CD14-positive monocyte (primary cell): ENCODE data around the gene ME1. TPM values are rescaled to one million over a fixed set of nuclear protein-coding genes. Genes with fewer than 3 reads are reported as not detected.

Experiments
- DNase-seq, 3 donors: peaks; one replicate each; pipeline ENCODE4 v3.0.0-alpha.2; 2011 to 2022
- H2AFZ ChIP-seq: 2 replicates; pipeline ENCODE4 v1.6.0; 2012; ENCODE audit warnings: mild to moderate bottlenecking, low read depth, low read length, inconsistent platforms; ENCODE audit not compliant: insufficient read depth, poor library complexity, severe bottlenecking
- H3K27ac ChIP-seq, 2 donors: 1 replicate in 1 of 2; 2 replicates in 1 of 2; pipeline ENCODE4 v1.5.1; 2012 to 2013; ENCODE audit warnings: low read length in 2 of 2, control low read depth in 1 of 2, inconsistent platforms in 1 of 2, low read depth in 1 of 2, mild to moderate bottlenecking in 1 of 2
- H3K27me3 ChIP-seq, 2 donors: one replicate each; pipeline versions ENCODE4 v1.6.0 to v1.6.1; 2011 to 2013; ENCODE audit warnings: low read length in 2 of 2; ENCODE audit not compliant: control insufficient read depth in 2 of 2, insufficient read depth in 2 of 2
- H3K36me3 ChIP-seq, 2 donors: replicated peaks in 1 of 2; 1 replicate in 1 of 2; 2 replicates in 1 of 2; pipeline versions ENCODE4 v1.5.1 to v1.6.1; 2012 to 2013; ENCODE audit warnings: low read length in 2 of 2, control low read depth in 1 of 2, inconsistent platforms in 1 of 2, mild to moderate bottlenecking in 1 of 2; ENCODE audit not compliant: insufficient read depth in 2 of 2, control insufficient read depth in 1 of 2
- H3K4me1 ChIP-seq, 2 donors: 1 replicate in 1 of 2; 2 replicates in 1 of 2; pipeline versions ENCODE4 v1.5.1 to v1.6.1; 2012 to 2013; ENCODE audit warnings: low read length in 2 of 2, control low read depth in 1 of 2, inconsistent platforms in 1 of 2, mild to moderate bottlenecking in 1 of 2, moderate library complexity in 1 of 2; ENCODE audit not compliant: insufficient read depth in 2 of 2, control insufficient read depth in 1 of 2
- H3K4me2 ChIP-seq: replicated peaks from 2 replicates; pipeline ENCODE3; 2012; ENCODE audit warnings: low read length, moderate library complexity, mild to moderate bottlenecking; ENCODE audit not compliant: poor library complexity, severe bottlenecking; ENCODE audit errors: extremely low read depth
- H3K4me3 ChIP-seq, 3 experiments: fragments of 200-600 bp in 1 of 3; sonication (generic) in 1 of 3; replicated peaks in 1 of 3; 1 replicate in 2 of 3; 2 replicates in 1 of 3; pipeline ENCODE4 v1.5.1; 2011 to 2013; ENCODE audit warnings: low read length in 3 of 3, mild to moderate bottlenecking in 3 of 3, control low read depth in 2 of 3, low read depth in 2 of 3, inconsistent platforms in 1 of 3, moderate library complexity in 1 of 3
- H3K79me2 ChIP-seq: 2 replicates; pipeline ENCODE4 v1.6.0; 2012; ENCODE audit warnings: mild to moderate bottlenecking, control low read depth, inconsistent platforms, low read length, moderate library complexity; ENCODE audit not compliant: insufficient read depth
- H3K9ac ChIP-seq: 2 replicates; pipeline ENCODE4 v1.6.0; 2017; ENCODE audit warnings: low read length, mild to moderate bottlenecking; ENCODE audit not compliant: insufficient read depth, poor library complexity, severe bottlenecking
- H3K9me3 ChIP-seq, 2 donors: replicated peaks in 1 of 2; 1 replicate in 1 of 2; 2 replicates in 1 of 2; pipeline versions ENCODE4 v1.5.1 to v1.6.1; 2012 to 2013; ENCODE audit warnings: low read length in 2 of 2, control low read depth in 1 of 2; ENCODE audit not compliant: control insufficient read depth in 1 of 2, insufficient read depth in 1 of 2
- H4K20me1 ChIP-seq: 2 replicates; pipeline ENCODE4 v1.6.0; 2012; ENCODE audit warnings: mild to moderate bottlenecking, low read length, control low read depth, moderate library complexity; ENCODE audit not compliant: insufficient read depth
- H3K27ac Mint-ChIP-seq, 7 donors: one replicate each; pipeline ENCODE4 v1.8.0; 2020; ENCODE audit warnings: mild to moderate bottlenecking in 7 of 7, mixed read lengths in 7 of 7, moderate library complexity in 6 of 7, inconsistent platforms in 2 of 7
- H3K27me3 Mint-ChIP-seq, 3 donors: one replicate each; pipeline ENCODE4 v1.8.0; 2021 to 2022; ENCODE audit warnings: low read depth in 3 of 3, mild to moderate bottlenecking in 3 of 3, mixed read lengths in 3 of 3, moderate library complexity in 3 of 3, inconsistent platforms in 1 of 3
- H3K36me3 Mint-ChIP-seq, 2 donors: one replicate each; pipeline ENCODE4 v1.8.0; 2020; ENCODE audit warnings: mixed read lengths in 2 of 2, inconsistent platforms in 1 of 2, mild to moderate bottlenecking in 1 of 2
- H3K4me1 Mint-ChIP-seq: one replicate; pipeline ENCODE4 v1.8.0; 2020; ENCODE audit warnings: mild to moderate bottlenecking, mixed read lengths
- H3K4me3 Mint-ChIP-seq, 2 donors: one replicate each; pipeline ENCODE4 v1.8.0; 2020; ENCODE audit warnings: mild to moderate bottlenecking in 2 of 2, mixed read lengths in 2 of 2, moderate library complexity in 1 of 2
- H3K9me3 Mint-ChIP-seq, 7 donors: one replicate each; pipeline ENCODE4 v1.8.0; 2020 to 2022; ENCODE audit warnings: mixed read lengths in 7 of 7, mild to moderate bottlenecking in 6 of 7, moderate library complexity in 6 of 7, inconsistent platforms in 2 of 7
- WGBS: methylation state at CpG from one replicate; pipeline ENCODE4 v1.1.5; 2013; ENCODE audit warnings: missing lambda C conversion rate; ENCODE audit not compliant: insufficient coverage; 5-methylcytosine and 5-hydroxymethylcytosine counted together
- intact Hi-C, 2 donors: fragments of 100-400 bp; cut with micrococcal nuclease; formaldehyde crosslinking; loops; one replicate each; pipeline versions ENCODE4 v1.15.0 to v1.15.1; 2023
- polyA plus RNA-seq, 3 donors: library from polyadenylated mRNA; depleted of rRNA in 1 of 3; unstranded in 2 of 3; stranded (reverse) in 1 of 3; fragments of 300-500 nt in 2 of 3; fragments of >200 nt in 1 of 3; fragmentation: Illumina TruSeq in 2 of 3; gene quantifications; 1 replicate in 2 of 3; 2 replicates in 1 of 3; pipeline ENCODE4 v1.2.3, GENCODE V29; 2012 to 2021
- TF ChIP-seq, protein P1 (sequence below): fragments of 200-600 bp; IDR thresholded peaks from one replicate; pipeline ENCODE4 v1.8.0; 2022; ENCODE audit warnings: antibody characterized with exemption, mild to moderate bottlenecking

ME1 gene
- polyA plus RNA-seq, 3 donors, result 1.3 to 4.0 (median 2.1) TPM

DNA sequence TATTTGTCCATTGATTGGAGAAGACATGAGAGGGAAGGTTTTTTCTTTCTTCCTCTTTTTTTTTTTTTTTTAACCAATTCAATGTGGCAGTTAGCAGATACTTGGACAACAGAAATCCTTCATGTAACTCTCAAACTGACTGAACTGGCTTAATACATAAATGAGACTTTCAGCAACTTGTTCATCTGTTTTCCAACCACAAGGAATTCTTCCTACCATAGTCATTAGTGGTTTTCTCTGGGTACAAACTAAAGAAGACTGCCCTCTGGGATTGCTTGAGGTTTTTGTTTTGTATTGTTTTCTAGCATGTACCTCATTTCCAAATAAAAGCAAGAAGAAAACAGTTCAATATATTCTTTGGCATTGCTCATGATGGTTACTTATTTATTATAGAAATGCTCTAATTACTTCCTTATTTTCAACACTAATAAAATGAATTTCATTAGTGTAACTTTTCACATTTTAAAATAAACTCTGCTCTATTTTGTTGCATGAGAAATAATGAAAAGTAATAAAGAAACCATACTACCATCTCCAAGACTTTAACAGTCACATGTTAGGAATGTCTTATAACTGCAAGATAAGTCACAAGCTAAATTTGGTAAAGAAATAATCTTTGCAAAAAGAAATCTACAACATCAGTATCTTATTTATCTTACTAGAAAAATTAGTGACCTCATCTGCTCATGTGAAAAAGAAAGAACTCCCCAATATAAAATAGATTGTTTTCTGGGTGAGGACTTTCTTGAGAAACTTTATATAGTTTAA is 52.0 kb downstream of the ME1 start:
- Histone ChIP-seq H3K79me2 (no peaks in the 10 kb centered on the region), H2AFZ (no peak overlapping the region), H3K4me3 (no peak overlapping the region), H3K36me3 (no peaks in the 10 kb centered on the region), H3K4me2 (no peak overlapping the region), H3K27me3 (no peaks in the 10 kb centered on the region), H3K27ac (no peak overlapping the region), H4K20me1 (no peaks in the 10 kb centered on the region), H3K4me1 (no peaks in the 10 kb centered on the region), H3K9ac (no peak overlapping the region), H3K9me3 (no peaks in the 10 kb centered on the region)
- Mint-ChIP-seq H3K9me3 (peaks cover 0 to 2% (median 0%) of the 10 kb centered on the region in 7 donors), H3K27ac (no peak overlapping the region), H3K4me1 (no peaks in the 10 kb centered on the region), H3K36me3 (no peaks in the 10 kb centered on the region), H3K4me3 (no peak overlapping the region), H3K27me3 (peaks cover 0 to 3% (median 1%) of the 10 kb centered on the region in 3 donors)
- intact Hi-C loops, result no loop called here
- DNase-seq, result no peak
- TF ChIP-seq, protein P1, sequence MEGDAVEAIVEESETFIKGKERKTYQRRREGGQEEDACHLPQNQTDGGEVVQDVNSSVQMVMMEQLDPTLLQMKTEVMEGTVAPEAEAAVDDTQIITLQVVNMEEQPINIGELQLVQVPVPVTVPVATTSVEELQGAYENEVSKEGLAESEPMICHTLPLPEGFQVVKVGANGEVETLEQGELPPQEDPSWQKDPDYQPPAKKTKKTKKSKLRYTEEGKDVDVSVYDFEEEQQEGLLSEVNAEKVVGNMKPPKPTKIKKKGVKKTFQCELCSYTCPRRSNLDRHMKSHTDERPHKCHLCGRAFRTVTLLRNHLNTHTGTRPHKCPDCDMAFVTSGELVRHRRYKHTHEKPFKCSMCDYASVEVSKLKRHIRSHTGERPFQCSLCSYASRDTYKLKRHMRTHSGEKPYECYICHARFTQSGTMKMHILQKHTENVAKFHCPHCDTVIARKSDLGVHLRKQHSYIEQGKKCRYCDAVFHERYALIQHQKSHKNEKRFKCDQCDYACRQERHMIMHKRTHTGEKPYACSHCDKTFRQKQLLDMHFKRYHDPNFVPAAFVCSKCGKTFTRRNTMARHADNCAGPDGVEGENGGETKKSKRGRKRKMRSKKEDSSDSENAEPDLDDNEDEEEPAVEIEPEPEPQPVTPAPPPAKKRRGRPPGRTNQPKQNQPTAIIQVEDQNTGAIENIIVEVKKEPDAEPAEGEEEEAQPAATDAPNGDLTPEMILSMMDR, result no peak

DNA sequence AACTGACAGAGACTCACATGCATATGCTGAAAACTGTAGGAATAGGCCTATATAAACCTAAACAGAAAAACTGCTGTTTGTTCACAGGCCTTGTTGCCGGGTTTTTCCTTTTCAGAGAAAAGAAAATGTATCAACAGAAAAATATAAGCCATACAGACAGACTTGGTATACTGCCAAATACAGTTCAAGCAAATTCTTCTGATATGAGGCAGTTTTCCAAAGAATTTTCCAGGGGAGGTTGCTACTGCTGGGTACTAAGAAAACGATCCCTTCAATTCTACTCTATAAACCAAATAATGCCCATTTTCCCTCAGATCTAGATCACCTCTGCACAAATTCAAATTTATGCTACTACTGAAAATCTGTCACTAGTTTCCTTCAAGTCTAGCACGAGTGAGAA is 59.4 kb downstream of the ME1 start:
- no peaks in the 10 kb centered on the region for H3K4me1 ChIP-seq
- Mint-ChIP-seq H3K4me1 (no peaks in the 10 kb centered on the region), H3K4me3 (no peak overlapping the region), H3K9me3 (peaks cover 0 to 4% (median 0%) of the 10 kb centered on the region in 7 donors), H3K27me3 (peaks cover 0 to 2% (median 1%) of the 10 kb centered on the region in 3 donors), H3K36me3 (no peaks in the 10 kb centered on the region), H3K27ac (no peak overlapping the region)
- no peaks in the 10 kb centered on the region for H3K9me3 ChIP-seq
- WGBS, result no CpG with 5 or more reads among the region's 3 CpGs
- H2AFZ ChIP-seq, result no peak overlapping the region
- intact Hi-C loops, result no loop called here
- no peak overlapping the region for H3K27ac ChIP-seq
- H3K79me2 ChIP-seq, result no peaks in the 10 kb centered on the region
- DNase-seq, result no peak
- no peak overlapping the region for H3K9ac ChIP-seq
- no peak overlapping the region for H3K4me2 ChIP-seq
- H3K4me3 ChIP-seq, result no peak overlapping the region
- no peaks in the 10 kb centered on the region for H4K20me1 ChIP-seq
- TF ChIP-seq, protein P1, result no peak
- no peaks in the 10 kb centered on the region for H3K27me3 ChIP-seq
- no peaks in the 10 kb centered on the region for H3K36me3 ChIP-seq
